ENCODE measurements around the gene MARCKS.
A peak's percentile ranks its signal among the peaks of the same experiment; 100 is the strongest.

Gene MARCKS

GRCh38 chr6:113820761-113821160, 36.4 kb upstream of the MARCKS start:
- no peak overlapping the region for H3K4me3 Mint-ChIP-seq
- peaks cover 4% of the 10 kb centered on the region for H3K4me1 Mint-ChIP-seq
- no peak for DNase-seq
- no peaks in the 10 kb centered on the region for H3K36me3 Mint-ChIP-seq (ENCODE audit: low read depth)
- no peak overlapping the region for H3K27ac Mint-ChIP-seq
- H3K27me3 Mint-ChIP-seq (ENCODE audit: low read depth, poor library complexity) = no peaks in the 10 kb centered on the region
- no peak for TF ChIP-seq CTCF (IDR thresholded peaks at IDR 0.05)
- peaks cover 4% of the 10 kb centered on the region for H3K9me3 Mint-ChIP-seq

GRCh38 chr6:113821445-113821844, 35.7 kb upstream of the MARCKS start:
- Mint-ChIP-seq H3K36me3 (ENCODE audit: low read depth) (no peaks in the 10 kb centered on the region), H3K4me1 (peaks cover 6% of the 10 kb centered on the region), H3K4me3 (no peak overlapping the region), H3K27ac (no peak overlapping the region), H3K27me3 (ENCODE audit: low read depth, poor library complexity) (no peaks in the 10 kb centered on the region), H3K9me3 (peaks cover 4% of the 10 kb centered on the region)
- TF ChIP-seq CTCF (IDR thresholded peaks at IDR 0.05) = no peak
- no peak for DNase-seq

- Mint-ChIP-seq H3K27ac (peak overlapping the region; percentile 57), H3K36me3 (ENCODE audit: low read depth) (no peaks in the 10 kb centered on the region), H3K9me3 (peaks cover 4% of the 10 kb centered on the region), H3K4me3 (no peak overlapping the region), H3K27me3 (ENCODE audit: low read depth, poor library complexity) (no peaks in the 10 kb centered on the region), H3K4me1 (peaks cover 6% of the 10 kb centered on the region)
- no peak for DNase-seq
- TF ChIP-seq CTCF (IDR thresholded peaks at IDR 0.05) = no peak
Observed at GRCh38 chr6:113823916-113824315, 33.2 kb upstream of the MARCKS start.

GRCh38 chr6:113824411-113824810, 32.7 kb upstream of the MARCKS start:
- H3K9me3 Mint-ChIP-seq = peaks cover 4% of the 10 kb centered on the region
- H3K27me3 Mint-ChIP-seq (ENCODE audit: low read depth, poor library complexity) = peaks cover under 1% of the 10 kb centered on the region
- DNase-seq = no peak
- TF ChIP-seq CTCF (IDR thresholded peaks at IDR 0.05) = no peak
- H3K36me3 Mint-ChIP-seq (ENCODE audit: low read depth) = no peaks in the 10 kb centered on the region
- H3K27ac Mint-ChIP-seq = peak overlapping the region; percentile 57
- peaks cover 9% of the 10 kb centered on the region for H3K4me1 Mint-ChIP-seq
- H3K4me3 Mint-ChIP-seq = no peak overlapping the region

GRCh38 chr6:113824866-113825265, 32.3 kb upstream of the MARCKS start:
- no peak for TF ChIP-seq CTCF (IDR thresholded peaks at IDR 0.05)
- H3K4me3 Mint-ChIP-seq = no peak overlapping the region
- H3K27ac Mint-ChIP-seq = no peak overlapping the region
- no peak for DNase-seq
- H3K27me3 Mint-ChIP-seq (ENCODE audit: low read depth, poor library complexity) = peaks cover 3% of the 10 kb centered on the region
- peaks cover 13% of the 10 kb centered on the region for H3K4me1 Mint-ChIP-seq
- H3K9me3 Mint-ChIP-seq = peaks cover 4% of the 10 kb centered on the region
- H3K36me3 Mint-ChIP-seq (ENCODE audit: low read depth) = no peaks in the 10 kb centered on the region

GRCh38 chr6:113825781-113826180, 31.4 kb upstream of the MARCKS start:
- Mint-ChIP-seq H3K9me3 (peaks cover 4% of the 10 kb centered on the region), H3K4me3 (no peak overlapping the region), H3K27me3 (ENCODE audit: low read depth, poor library complexity) (peaks cover 3% of the 10 kb centered on the region), H3K4me1 (peaks cover 14% of the 10 kb centered on the region), H3K27ac (peak overlapping the region; percentile 14), H3K36me3 (ENCODE audit: low read depth) (no peaks in the 10 kb centered on the region)
- no peak for DNase-seq
- TF ChIP-seq CTCF (IDR thresholded peaks at IDR 0.05) = no peak
